Fibroblast of peridontal ligament (primary cell): ENCODE data around the gene ACTN4.

Source experiments
- DNase-seq: peaks from one replicate; pipeline ENCODE4 v3.0.0-alpha.2; 2010; ENCODE audit errors: extremely low read depth

ACTN4 gene

DNA sequence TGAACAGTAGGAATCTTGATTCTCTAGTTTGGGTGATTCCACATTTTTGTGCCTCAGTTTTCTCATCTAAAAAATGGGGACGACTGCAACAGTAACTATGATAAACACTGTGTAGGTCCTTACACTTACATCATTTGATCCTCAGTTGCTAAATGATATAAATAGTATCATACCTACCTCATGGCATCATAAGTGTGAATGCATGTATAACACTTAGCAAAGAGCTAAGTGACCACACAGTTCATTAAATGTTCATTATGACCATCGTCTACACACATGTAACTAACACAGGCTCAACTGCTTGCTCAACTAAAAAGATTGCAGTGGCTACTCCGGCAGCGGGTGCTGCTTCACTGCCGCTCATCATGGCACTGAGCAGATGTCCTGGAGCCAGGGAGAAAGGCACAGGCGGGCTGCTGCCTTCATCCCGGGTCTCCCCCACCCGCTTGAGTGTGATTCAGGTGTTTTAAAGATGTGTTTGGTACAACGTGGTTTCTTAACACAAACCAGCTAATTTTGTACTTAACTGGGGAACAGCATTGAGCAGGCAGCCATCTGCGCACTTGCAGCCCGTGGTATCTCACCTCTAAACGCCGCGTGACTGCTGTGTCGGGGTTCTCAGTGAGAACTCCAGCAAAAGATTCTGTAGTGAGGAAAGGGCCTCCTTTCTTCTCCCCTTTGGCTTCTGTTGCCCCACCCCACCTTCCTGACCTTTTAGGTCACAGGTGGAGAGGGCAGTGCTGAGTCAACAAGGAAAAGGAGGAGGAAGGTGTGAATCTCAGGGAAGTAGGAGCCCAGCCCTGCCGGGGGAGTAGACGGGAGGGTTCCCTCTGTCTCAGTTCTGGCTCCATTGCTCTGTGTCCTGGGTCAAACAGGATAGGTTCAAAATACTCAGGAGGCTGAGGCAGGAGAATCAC, 11.7 kb upstream of the ACTN4 start:
- DNase-seq, result no peak

DNA sequence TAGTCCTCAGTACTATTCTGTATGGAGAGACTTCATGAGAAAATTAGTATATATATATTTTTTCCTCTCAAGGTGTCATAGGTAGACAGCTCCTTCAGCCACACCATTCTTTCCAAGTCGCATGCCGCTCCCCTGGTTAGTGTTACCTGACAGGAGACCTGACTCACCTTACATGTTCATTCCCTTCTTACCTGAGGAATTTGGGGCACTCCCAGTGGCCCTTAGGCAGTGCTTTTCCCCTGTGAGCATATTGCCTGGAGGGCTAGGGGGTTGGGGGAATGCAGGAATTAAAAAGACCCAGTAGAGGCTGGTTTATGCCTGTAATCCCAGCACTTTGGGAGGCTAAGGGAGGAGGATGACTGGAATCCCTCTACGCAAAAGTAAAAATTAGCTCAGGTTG, 9.0 kb upstream of the ACTN4 start:
- DNase-seq, result no peak

DNA sequence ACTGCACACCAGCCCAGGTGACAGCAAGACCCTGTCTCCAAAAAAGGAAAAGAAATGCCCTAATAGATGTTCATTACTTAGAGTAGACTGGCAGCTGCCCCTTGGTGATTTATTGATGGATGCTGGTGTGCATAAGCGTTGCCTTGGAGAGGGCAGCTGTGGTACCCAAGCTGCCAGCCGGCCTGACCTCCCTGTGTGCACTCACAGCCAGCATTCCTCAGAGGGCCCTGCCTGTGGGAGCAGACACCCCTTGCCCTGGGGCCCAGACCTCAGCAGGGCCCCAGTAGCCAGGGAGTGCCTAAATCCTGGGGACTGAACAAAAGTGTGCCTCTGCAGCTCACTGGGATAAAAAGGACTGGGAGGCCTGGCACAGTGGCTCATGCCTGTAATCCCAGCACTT, 7.8 kb upstream of the ACTN4 start:
- no peak for DNase-seq

DNA sequence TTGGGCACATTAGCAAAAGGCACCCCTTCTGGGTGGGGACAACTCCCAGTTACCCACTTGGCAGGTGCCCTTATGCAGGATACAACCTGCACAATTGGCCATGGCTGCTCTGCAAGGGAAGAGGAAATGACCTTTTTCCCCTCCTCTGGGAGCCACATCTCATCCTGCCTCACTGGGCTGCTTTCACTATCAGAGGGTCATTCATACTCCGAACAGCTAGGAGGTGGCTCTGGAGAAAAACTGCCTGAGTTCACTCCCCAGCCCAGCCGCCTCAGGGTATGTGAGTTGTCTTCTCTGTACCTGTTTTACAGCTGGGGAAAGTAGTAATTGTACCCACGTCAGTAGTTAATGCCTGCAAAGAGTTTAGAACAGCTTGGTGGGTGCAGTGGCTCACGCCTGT, 7.1 kb upstream of the ACTN4 start:
- no peak for DNase-seq

DNA sequence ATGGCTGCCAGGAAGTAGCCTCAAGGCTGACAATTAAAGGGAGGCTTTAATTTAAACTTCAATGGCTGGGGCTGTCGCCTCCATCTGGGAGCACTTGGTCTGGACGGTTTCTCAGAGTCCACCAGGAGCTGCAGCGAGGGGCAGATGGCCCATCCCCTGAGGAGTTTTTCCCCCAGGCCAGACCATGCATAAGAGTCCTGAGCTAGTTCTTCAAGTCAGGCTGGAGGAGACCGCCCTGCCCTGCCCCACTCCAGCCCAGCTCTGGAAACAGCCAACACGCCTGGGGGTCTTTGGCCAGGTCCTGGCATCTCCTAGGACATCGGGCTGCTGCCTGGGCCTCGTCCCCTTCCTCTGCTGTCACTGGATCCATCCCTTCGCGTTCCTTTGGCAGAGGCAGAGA, 5.3 kb upstream of the ACTN4 start:
- DNase-seq, result no peak

DNA sequence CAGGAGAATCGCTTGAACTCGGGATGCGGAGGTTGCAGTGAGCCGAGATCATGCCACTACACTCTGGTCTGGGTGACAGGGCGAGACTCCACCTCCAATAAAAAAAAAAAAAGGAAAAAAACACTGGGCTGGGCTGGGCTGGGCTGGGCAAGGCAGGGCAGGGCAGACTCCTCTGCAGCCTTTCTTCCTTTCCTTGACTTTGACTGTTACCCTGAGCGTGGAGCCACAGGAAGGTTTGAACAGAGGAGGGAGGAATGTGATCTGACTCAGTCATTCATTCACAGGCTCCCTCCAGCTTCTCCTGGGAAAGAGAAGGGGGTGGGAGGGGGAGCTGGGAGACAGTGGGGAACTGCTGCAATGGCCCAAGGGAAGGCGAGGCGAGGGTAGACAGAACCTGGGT, 2.7 kb upstream of the ACTN4 start:
- no peak for DNase-seq

DNA sequence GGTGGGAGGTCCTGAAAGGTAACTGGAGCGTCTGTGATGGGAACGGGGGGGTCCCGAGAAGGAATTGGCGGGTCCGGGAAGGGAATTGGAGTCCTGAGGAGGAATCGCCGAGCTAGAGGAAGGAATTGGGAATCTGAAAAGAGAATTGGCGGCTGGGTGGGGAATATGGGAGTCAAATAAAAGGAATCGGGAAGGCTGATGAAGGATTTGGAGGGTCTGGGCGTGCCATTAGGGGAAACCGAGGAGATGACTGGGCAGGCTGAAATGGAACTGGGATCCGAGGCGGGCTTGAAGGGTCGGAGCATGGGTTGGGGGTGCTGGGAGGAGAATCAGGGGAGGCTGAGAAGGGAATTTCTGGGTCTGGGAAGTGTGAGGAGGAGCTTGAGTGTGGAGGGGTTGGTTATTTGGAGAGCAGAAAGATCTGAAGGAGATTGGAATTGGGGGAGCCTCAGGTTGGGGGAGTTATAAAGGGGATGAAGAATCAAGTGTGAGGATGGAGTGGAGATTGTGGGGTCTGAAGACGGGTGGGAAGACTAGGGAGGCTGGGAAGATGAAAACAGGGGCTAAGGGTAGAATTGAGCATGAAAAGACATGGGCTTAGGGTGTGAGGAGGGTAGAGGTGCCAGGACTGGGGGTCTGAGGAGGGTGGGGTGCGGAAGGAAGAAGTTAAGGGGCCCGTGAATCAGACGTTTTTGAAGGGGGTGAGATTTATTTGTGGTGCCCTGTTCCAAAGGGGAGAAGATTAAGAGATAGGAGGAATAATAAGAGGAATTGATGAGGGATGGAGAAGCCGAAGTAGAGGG, 718 bp downstream of the ACTN4 start:
- DNase-seq, result no peak

DNA sequence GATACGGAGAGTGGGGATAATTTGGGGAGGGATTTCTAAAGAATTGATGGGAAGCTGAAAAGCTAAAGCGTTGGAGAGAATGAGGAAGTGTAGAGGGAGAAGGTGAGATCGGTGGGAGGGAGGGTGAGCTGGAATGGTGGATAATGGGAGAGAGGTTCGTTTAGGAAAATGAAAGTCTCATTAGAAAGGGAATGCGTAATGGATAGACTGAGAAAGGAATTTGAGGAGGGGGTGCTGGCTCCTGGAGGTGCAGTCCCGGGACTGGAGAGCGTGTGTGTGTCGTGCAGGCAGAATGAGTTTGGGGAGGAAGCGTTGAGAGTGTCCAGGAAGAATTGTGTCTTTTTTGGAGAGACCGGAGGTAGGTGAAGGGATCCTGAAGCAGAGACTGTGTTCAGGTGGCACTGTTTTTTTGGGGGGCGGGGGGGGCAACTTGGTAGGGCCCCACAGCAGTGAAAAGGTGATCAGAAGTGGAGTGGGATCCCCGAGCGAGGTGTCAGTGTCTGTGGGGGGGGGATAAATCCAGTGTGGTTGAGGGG, 1.4 kb downstream of the ACTN4 start:
- no peak for DNase-seq

DNA sequence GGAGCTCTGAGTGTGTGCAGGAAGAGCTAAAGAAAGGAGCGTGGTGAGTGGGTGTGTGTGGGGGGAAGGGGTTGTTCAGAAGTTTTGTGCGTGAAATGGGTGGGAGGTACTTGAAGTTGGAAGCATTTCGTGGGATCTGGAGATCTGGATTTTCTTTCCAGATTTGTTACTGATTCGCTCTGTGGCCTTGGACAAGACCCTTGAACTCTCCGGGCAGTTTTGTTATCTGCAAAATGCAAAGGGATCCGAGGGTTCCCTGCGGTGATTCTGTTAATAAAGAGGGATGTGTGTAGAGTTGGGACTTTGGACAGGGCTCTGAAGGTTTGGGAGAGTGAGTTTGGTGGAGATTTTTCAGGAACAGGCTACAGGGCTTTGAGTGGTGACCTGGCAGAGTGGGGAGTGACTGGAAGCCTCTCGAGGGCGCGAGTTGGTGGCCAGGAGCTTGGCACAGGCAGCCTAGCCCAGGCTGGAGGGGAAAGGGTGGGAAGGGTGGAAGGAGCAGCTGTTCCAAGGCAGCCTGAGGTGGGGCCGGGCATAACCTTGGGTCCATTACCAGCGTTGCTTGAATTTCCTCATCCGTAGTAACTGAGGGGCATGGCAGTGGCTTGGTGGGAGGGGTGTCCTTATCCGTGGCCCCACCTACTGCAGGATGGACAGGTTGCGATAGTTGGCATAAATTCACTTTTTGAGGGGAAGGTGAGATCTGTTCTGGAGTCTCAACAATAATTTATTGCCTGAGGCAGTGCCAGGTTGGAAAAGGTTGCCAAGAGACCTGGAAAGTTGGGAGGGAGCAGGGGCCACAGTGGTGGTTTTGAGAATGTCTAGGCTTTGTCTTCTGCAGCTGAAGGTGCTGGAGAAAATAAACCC, 2.1 kb downstream of the ACTN4 start:
- DNase-seq, result no peak

DNA sequence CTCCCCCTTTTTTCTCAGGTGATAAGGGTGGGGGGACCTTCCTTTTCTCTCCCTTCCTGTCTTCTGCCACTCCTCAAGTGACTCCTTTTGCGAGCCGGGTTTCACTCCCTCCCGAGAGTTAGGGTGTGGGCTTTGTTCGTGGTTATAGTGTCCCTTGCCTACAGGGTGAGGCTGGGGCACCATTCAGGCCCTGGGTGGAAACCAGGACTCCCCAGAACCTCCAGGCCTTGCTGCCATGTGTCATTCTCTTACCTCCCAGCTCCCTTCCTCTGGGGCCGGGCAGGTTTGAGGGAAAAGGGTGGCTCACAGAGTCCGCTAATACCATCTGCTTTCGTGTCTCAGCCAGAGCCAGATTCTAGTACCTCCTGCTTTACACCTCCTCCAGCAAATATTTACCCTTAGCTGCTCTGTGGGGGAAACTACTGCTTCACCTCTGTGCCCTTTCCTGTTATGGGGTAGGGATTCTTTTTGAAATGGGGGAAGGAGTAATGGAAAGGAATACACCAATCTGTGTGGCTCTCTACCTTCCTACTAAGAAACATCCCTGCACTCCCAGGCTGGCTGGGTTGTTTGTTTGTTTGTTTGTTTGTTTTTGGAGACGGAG, 2.8 kb downstream of the ACTN4 start:
- no peak for DNase-seq

DNA sequence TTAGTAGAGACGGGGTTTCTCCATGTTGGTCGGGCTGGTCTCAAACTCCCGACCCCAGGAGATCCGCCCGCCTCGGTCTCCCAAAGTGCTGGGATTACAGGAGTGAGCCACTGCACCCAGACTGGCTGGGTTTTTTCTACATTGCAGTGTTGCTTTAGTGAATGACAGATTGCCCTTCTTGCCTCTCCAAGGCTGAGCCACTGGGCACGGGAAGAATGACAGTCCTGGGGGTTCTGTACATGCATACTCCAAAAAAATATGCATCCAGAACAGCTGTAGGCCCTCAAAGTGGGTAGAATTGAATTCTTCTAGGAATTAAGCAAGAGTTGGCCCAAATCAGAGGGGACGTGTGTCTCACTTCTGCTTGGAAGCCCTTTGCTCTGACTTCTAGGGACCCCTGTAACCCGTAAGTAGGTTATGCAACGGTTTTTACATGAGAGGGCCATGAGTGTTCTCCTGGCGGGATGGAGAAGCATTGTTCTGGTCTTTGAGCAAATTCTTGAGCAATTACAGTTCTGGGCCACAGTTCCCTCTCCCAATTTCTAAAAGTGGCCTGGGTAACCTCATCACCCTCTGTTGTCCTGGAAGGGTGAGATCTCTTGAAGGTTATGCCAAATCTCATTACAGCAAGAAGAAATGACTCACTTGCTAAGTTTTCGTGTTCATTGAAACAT, 3.6 kb downstream of the ACTN4 start:
- peak; percentile 91 for DNase-seq

DNA sequence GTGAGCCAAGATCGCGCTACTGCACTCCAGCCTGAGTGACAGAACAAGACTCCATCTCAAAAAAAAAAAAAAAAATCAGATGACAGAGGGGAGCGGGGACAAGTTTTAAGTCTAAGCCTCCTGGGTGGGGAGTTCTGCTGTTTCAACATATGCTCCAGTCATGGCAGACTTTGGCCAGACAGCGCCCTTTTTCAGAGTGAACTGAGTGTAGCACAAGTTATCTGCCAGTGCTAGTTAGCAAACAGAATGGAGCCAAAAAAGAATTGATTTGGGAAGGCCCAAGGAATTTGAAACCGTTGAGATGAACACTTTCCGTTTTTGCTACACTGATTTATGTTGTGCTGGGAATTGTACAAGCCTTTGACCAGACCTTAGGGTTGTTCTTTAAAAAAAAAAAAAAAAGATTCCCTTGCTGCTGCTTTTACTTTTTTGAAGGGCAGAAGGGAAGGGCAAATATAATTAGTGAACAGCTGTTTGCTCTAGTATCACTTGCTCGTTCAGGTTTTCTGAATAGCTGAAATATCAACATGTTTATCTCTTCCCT, 5.7 kb downstream of the ACTN4 start:
- peak; percentile 79 for DNase-seq

DNA sequence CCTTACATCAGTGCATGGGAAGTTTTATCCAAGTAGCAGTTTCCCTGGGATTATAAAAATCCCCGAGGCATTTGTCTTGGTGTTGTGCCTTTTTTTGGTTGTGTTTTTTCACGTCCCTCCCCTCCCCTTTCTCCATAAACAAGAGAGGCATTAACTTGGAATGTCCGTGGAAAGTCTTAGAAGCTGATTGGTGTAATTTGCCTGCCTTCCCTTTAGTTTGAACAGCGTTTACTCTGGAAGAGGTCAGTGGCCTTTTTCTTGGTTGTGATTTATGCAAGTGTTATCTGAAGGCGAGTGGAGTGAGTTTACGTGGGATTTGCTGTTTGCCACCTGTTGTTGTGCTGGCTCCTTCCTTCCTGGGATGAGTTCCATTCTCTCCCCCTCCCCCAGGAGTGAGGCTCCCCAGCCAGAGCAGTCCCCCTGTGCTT, 7.2 kb downstream of the ACTN4 start:
- DNase-seq, result peak; percentile 60

DNA sequence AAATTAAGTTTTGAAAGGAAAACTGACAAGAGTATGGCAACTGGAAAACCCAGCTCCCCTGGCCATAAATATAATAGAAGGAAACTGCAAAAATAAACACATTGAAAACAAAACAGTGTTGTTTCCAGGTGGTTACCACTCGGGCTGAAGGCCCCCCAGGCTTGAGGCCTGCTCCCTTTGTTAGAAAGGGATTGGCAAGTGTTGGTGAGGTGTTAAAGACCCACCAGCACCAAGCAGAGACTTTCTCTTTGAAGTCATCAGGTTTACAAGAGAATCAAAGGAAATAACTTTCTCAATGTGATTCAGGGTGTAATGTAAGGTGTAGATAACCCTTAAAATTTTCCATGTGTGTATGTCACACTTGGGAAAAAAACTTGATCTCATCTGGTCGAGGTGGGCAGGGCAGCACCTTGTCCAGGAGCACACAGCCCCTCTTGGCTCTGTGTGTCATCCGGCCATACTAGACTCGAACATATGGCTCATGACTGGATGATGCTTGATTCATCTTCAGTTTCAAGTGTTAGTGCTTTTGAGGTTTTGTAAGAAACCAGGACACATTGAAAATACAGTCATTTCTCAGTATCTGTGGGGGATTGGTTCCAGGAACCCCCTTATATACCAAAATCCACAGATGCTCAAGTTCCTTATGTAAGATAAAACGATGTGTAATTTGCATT, 7.8 kb downstream of the ACTN4 start:
- DNase-seq, result no peak

DNA sequence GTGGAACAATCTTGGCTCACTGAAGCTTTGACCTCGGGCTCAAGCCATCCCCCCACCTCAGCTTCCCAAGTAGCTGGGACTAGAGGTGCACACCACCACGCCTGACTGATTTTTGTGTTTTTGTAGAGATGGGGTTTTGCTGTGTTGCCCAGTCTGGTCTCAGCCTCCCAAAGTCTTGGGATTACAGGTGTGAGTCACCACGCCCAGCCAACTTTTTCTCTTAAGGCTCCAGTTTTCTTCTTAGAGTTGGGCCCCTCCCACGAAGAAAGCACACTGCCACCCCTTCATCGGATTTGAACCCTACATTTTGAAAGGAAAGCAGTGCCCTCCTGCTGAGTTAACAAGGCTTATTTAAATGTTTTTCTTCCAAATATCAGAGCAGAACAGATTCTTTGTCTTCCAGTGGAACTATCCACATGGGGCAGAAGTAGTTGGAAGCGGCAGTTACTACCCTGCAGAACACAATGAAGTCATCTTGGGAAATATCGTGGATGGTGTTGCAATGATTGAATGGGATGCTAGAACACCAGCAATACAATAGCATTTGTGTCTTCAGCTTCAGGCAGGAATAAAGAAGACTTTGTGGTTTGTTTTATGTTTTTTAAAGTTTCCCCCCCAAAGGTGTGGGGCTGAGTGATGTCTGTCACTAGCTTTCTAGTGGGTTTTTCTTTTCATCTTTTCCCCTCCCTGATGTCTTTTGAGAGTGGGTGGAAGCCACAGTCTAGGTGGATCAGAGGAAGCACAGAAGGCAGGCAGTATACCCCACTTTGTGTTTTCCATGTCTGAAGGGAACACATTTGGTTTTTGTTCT, 8.9 kb downstream of the ACTN4 start:
- peak; percentile 84 for DNase-seq

DNA sequence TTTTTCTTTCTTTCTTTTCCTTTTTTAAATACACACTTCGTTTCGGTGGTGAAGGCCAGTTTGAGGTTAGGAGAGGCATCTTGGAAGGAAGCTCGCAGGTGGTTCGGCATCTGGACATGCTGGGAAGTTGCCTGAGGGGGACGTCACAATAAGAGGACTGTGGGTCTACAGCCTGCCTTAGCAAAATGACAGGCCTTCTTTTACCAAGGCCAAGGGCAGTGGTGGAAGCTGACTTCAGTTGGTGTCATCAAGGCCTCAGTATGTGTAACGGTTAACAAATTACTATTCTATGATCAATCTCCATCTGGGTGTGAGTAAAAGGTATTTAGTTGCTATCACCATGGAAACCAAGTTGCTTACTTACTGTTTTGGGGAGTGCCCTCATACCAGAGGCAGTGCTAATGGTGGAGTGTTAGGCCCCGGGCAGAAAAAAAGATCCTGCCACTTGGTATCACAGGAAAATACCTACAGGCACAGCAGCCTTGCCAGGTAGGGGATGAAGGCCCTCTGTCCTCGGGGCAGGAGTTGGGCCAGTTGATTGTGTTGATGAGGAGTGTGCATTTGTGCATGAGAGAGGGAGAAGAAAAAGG, 10.3 kb downstream of the ACTN4 start:
- DNase-seq, result peak; percentile 77

DNA sequence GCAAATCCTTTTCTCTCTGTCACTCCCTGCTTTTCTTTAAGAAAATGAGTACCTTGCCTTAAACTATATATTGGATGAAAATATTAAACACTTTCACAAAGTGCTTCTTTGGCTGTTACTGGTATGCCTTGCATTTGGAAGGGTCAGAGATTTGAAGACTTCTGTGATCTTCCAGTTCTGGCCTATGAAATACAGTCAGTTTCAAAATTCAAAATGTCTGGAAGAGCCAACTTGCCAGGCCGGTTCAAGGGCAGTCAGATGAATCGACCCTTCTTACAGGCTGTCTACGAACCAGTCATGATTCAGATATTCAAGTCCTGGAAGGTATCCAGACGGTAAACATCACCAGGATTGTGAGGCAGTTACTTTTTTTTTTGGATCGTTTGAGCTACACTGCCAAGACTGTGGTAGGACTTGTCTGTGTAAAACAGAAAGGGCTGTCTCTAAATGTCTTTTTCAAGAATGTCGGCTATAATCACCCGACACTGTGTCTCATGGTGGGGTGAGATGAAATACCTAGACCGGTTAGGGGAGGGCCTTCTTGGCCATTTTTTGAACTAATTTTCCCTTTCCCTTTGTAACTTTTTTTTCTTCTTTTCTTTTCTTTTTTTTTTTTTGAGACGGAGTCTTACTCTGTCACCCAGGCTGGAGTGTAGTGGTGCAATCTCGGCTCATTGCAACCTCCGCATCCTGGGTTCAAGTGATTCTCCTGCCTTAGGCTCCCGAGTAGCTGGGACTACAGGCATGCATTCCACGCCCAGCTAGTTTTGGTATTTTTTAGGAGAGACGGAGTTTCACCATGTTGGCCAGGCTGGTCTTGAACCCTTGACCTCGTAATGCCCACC, 11.2 kb downstream of the ACTN4 start:
- DNase-seq, result peak; percentile 100

DNA sequence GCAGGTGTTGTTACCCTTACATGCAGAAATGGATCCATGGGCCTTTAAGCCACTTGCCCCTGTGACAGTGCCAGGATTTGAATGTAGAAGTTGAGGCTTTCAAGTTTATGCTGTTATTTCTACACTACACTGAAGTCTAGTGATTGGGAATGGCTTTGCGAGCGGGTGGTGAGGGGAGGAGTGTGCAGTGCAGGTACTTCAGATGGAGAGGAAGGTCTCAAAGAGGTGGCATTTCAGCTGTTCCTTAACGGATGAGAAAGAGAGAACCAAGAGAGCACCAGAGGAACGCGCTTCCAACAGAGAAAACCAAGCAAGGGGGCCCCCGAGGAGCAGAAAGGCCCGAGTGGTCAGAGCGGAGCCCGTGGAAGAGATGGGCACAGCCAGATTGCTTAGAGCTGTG, 13.3 kb downstream of the ACTN4 start:
- no peak for DNase-seq
